ENCODE measurements around the gene ALDH9A1. TPM values are rescaled to one million over a fixed set of nuclear protein-coding genes. Genes with fewer than 3 reads are reported as not detected.
"Not testable (repeated sequence)": the region's sequence is repeated elsewhere in the genome, so short reads cannot be mapped to it uniquely, and the experiment has no call there.

ALDH9A1 gene
- total RNA-seq, 1 experiment from 2014 or later: 37.4 TPM

- peaks cover 37% of the 10 kb centered on the region for H3K36me3 ChIP-seq
- no peak overlapping the region for H3K4me3 ChIP-seq
- H3K4me1 ChIP-seq: no peaks in the 10 kb centered on the region
- H3K9me3 ChIP-seq (replicated peaks): no peaks in the 10 kb centered on the region
- H3K27me3 ChIP-seq: no peaks in the 10 kb centered on the region
- no peak overlapping the region for H3K27ac ChIP-seq
- DNase-seq: no peak
Observed at GRCh38 chr1:165674599-165674998, 23.8 kb downstream of the ALDH9A1 start.

DNA sequence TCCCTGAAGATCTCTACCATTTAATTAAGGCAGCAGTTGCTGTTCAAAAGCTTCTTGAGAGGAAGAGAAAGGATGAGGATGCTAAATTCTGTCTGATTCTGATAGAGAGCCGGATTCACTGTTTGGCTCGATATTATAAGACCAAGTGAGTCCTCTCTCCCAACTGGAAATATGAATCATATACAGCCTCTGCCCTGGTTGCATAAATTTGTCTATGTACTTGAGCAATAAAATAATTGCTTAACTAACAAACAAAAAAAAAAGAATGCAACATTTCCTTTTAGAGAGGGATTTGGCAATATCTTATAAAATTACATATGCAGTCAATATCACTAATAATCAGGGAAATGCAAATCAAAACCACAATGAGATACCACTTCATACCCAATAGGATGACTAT, 26.8 kb downstream of the ALDH9A1 start:
- Histone ChIP-seq H3K27ac (no peak overlapping the region), H3K36me3 (peaks cover 46% of the 10 kb centered on the region), H3K9me3 (replicated peaks) (no peaks in the 10 kb centered on the region), H3K27me3 (no peaks in the 10 kb centered on the region), H3K4me1 (no peaks in the 10 kb centered on the region), H3K4me3 (no peak overlapping the region)
- no peak for DNase-seq

- H3K27ac ChIP-seq: no peak overlapping the region
- H3K27me3 ChIP-seq: no peaks in the 10 kb centered on the region
- H3K9me3 ChIP-seq (replicated peaks): no peaks in the 10 kb centered on the region
- H3K36me3 ChIP-seq: peaks cover 54% of the 10 kb centered on the region
- no peak overlapping the region for H3K4me3 ChIP-seq
- no peaks in the 10 kb centered on the region for H3K4me1 ChIP-seq
- DNase-seq: no peak
Observed at GRCh38 chr1:165668184-165668583, 30.2 kb downstream of the ALDH9A1 start.

GRCh38 chr1:165666152-165666825, 32.1 kb downstream of the ALDH9A1 start:
- Histone ChIP-seq H3K9me3 (replicated peaks) (no peaks in the 10 kb centered on the region), H3K36me3 (peaks cover 46% of the 10 kb centered on the region), H3K4me3 (no peak overlapping the region), H3K27me3 (no peaks in the 10 kb centered on the region), H3K27ac (no peak overlapping the region), H3K4me1 (no peaks in the 10 kb centered on the region)
- no peak for DNase-seq

GRCh38 chr1:165662186-165662585, 36.2 kb downstream of the ALDH9A1 start:
- H3K4me1 ChIP-seq: no peaks in the 10 kb centered on the region
- H3K9me3 ChIP-seq (replicated peaks): no peaks in the 10 kb centered on the region
- no peak for DNase-seq
- no peaks in the 10 kb centered on the region for H3K27me3 ChIP-seq
- H3K27ac ChIP-seq: no peak overlapping the region
- peaks cover 29% of the 10 kb centered on the region for H3K36me3 ChIP-seq
- H3K4me3 ChIP-seq: no peak overlapping the region

DNA sequence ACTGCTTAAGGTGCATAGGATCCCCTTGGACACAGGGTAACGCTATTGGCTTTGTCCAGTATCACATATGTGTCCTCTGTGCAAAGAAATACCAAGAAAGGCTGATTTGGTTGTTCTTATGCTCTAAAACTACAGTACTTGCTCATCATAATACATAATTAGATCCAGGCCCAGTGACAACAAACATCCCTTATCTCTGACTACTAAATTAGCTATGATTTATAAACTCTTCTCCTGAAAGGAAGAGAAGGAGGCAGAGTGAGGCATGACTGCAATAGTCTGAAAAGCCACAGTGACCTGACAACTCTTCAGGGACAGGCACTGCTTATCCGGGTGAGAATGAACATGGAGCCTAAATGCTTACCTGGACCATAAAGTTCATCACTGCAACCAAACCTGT, 36.7 kb downstream of the ALDH9A1 start:
- no peak overlapping the region for H3K4me3 ChIP-seq
- no peaks in the 10 kb centered on the region for H3K27me3 ChIP-seq
- DNase-seq: no peak
- H3K4me1 ChIP-seq: no peaks in the 10 kb centered on the region
- no peaks in the 10 kb centered on the region for H3K9me3 ChIP-seq (replicated peaks)
- H3K27ac ChIP-seq: no peak overlapping the region
- peaks cover 24% of the 10 kb centered on the region for H3K36me3 ChIP-seq

GRCh38 chr1:165659581-165659895, 38.8 kb downstream of the ALDH9A1 start:
- no peaks in the 10 kb centered on the region for H3K9me3 ChIP-seq (replicated peaks)
- no peak overlapping the region for H3K27ac ChIP-seq
- peaks cover 15% of the 10 kb centered on the region; the same call in 1 of the 2 replicates for H3K36me3 ChIP-seq
- no peaks in the 10 kb centered on the region for H3K4me1 ChIP-seq
- DNase-seq: no peak
- H3K4me3 ChIP-seq: no peak overlapping the region
- no peaks in the 10 kb centered on the region for H3K27me3 ChIP-seq

GRCh38 chr1:165658766-165659580, 39.4 kb downstream of the ALDH9A1 start:
- not testable (repeated sequence) for H3K27ac ChIP-seq; H3K36me3 ChIP-seq; DNase-seq; H3K4me1 ChIP-seq; H3K4me3 ChIP-seq; H3K9me3 ChIP-seq (replicated peaks); H3K27me3 ChIP-seq

- Histone ChIP-seq H3K36me3 (no peaks in the 10 kb centered on the region), H3K4me1 (no peaks in the 10 kb centered on the region), H3K27ac (no peak overlapping the region), H3K27me3 (no peaks in the 10 kb centered on the region), H3K4me3 (no peak overlapping the region), H3K9me3 (replicated peaks) (no peaks in the 10 kb centered on the region)
- no peak for DNase-seq
Observed at GRCh38 chr1:165650981-165651625, 47.3 kb downstream of the ALDH9A1 start.

DNA sequence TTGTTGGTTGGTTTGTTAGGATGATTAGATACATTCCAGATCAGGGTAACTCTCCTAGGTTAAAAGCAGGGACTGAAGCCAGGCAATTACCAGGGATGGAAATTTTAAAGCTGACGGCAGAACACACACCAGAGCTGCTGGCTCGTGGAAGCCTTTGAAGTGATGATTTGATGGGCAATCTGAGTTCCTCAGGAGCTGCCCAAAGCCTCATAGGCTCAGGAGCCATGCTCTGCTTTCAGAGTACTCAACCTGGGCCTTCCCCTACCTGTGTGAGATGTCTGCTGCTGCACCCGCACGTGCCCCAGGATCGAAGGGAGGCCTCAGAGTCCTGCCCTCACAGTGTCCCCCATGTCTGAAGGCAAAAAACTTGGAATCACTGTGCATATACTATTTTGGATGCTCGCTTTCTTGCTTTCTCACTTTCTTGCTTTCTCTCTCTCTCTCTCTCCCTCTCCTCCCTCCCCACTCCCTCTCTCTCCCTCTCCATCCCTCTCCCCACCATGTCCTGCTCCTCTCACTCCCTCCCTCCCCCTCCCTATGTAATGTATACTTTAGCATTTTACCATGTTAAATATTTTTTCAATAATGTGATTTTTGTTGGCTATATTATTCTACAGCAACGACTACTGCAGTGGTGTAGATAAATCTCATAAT, 49.3 kb downstream of the ALDH9A1 start:
- H3K4me3 ChIP-seq: no peak overlapping the region
- H3K27ac ChIP-seq: no peak overlapping the region
- H3K36me3 ChIP-seq: no peaks in the 10 kb centered on the region
- H3K9me3 ChIP-seq (replicated peaks): no peaks in the 10 kb centered on the region
- H3K27me3 ChIP-seq: no peaks in the 10 kb centered on the region
- DNase-seq: no peak
- no peaks in the 10 kb centered on the region for H3K4me1 ChIP-seq

- Histone ChIP-seq H3K27ac (no peak overlapping the region), H3K4me1 (no peaks in the 10 kb centered on the region), H3K27me3 (no peaks in the 10 kb centered on the region), H3K36me3 (no peaks in the 10 kb centered on the region), H3K9me3 (replicated peaks) (no peaks in the 10 kb centered on the region), H3K4me3 (no peak overlapping the region)
- DNase-seq: no peak
Observed at GRCh38 chr1:165647970-165648369, 50.4 kb downstream of the ALDH9A1 start.

GRCh38 chr1:165647517-165647916, 50.8 kb downstream of the ALDH9A1 start:
- no peaks in the 10 kb centered on the region for H3K4me1 ChIP-seq
- H3K27ac ChIP-seq: no peak overlapping the region
- no peak for DNase-seq

GRCh38 chr1:165645654-165646366, 52.6 kb downstream of the ALDH9A1 start:
- DNase-seq: no peak
- H3K4me1 ChIP-seq: no peaks in the 10 kb centered on the region
- no peaks in the 10 kb centered on the region for H3K27me3 ChIP-seq
- no peaks in the 10 kb centered on the region for H3K36me3 ChIP-seq
- no peaks in the 10 kb centered on the region for H3K9me3 ChIP-seq (replicated peaks)
- H3K27ac ChIP-seq: no peak overlapping the region
- no peak overlapping the region for H3K4me3 ChIP-seq

More at GRCh38 chr1:165647517-165647916, 50.8 kb downstream of the ALDH9A1 start:
- Histone ChIP-seq H3K36me3 (no peaks in the 10 kb centered on the region), H3K27me3 (no peaks in the 10 kb centered on the region), H3K9me3 (replicated peaks) (no peaks in the 10 kb centered on the region), H3K4me3 (no peak overlapping the region)

GRCh38 chr1:165644064-165644735, 54.2 kb downstream of the ALDH9A1 start:
- DNase-seq: no peak
- no peak overlapping the region for H3K4me3 ChIP-seq
- H3K36me3 ChIP-seq: no peaks in the 10 kb centered on the region
- no peaks in the 10 kb centered on the region for H3K27me3 ChIP-seq
- no peak overlapping the region for H3K27ac ChIP-seq
- H3K9me3 ChIP-seq (replicated peaks): no peaks in the 10 kb centered on the region
- no peaks in the 10 kb centered on the region for H3K4me1 ChIP-seq

Data from SJCRH30 (cell line).